Liver (tissue), 3 donors: ENCODE measurements around the gene TEX264.

Experiments used
- HNF4G ChIP-seq: IDR thresholded peaks from 2 replicates; pipeline ENCODE4 v1.6.1; 2016; ENCODE audit warnings: antibody characterized with exemption
- RAD21 ChIP-seq, 2 donors: IDR thresholded peaks; 2 replicates each; pipeline ENCODE4 v1.6.1; 2016; ENCODE audit warnings: antibody characterized with exemption in 2 of 2, mild to moderate bottlenecking in 2 of 2
- TF ChIP-seq, protein P1 (sequence below): IDR thresholded peaks from 2 replicates; pipeline ENCODE4 v1.6.1; 2016; ENCODE audit warnings: antibody characterized with exemption
- TF ChIP-seq, protein P2 (sequence below): IDR thresholded peaks from 2 replicates; pipeline ENCODE4 v1.6.1; 2016; ENCODE audit warnings: antibody characterized with exemption
- TF ChIP-seq, protein P3 (sequence below): fragments of 150-350 bp; IDR thresholded peaks from 2 replicates; pipeline ENCODE4 v1.5.1; 2017; ENCODE audit warnings: improper control_type of control experiment, low read depth, low read length; ENCODE audit not compliant: missing input control
- TF ChIP-seq, protein P4 (sequence below): IDR thresholded peaks from 2 replicates; pipeline ENCODE4 v1.6.1; 2016; ENCODE audit warnings: antibody characterized with exemption, mild to moderate bottlenecking
- donor health status: healthy.
- donor health status: healthy.

DNA sequence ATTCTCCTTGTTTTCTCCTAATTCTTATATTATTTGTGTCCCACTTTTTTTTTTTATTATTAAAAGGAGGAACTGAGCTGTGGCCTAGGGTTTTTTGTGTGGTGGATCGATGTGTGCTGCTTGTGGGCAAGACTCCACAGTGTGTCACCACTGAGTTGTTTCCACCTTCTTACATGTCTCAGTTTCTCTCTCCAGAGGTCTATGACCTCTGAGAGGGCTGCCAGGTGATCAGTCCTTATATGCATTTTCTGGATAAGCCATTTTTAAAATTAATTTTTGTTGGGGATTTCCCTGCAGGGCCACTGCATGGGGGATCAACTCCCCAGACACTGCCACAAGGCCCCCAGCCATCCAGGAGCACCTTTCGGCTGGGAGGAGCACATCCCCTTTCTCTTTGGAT lies 80.2 kb downstream of the TEX264 start:
- TF ChIP-seq, protein P1, sequence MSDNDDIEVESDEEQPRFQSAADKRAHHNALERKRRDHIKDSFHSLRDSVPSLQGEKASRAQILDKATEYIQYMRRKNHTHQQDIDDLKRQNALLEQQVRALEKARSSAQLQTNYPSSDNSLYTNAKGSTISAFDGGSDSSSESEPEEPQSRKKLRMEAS: no peak
- TF ChIP-seq, protein P2, sequence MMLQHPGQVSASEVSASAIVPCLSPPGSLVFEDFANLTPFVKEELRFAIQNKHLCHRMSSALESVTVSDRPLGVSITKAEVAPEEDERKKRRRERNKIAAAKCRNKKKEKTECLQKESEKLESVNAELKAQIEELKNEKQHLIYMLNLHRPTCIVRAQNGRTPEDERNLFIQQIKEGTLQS: no peak
- no peak for TF ChIP-seq HNF4G
- TF ChIP-seq, protein P3, sequence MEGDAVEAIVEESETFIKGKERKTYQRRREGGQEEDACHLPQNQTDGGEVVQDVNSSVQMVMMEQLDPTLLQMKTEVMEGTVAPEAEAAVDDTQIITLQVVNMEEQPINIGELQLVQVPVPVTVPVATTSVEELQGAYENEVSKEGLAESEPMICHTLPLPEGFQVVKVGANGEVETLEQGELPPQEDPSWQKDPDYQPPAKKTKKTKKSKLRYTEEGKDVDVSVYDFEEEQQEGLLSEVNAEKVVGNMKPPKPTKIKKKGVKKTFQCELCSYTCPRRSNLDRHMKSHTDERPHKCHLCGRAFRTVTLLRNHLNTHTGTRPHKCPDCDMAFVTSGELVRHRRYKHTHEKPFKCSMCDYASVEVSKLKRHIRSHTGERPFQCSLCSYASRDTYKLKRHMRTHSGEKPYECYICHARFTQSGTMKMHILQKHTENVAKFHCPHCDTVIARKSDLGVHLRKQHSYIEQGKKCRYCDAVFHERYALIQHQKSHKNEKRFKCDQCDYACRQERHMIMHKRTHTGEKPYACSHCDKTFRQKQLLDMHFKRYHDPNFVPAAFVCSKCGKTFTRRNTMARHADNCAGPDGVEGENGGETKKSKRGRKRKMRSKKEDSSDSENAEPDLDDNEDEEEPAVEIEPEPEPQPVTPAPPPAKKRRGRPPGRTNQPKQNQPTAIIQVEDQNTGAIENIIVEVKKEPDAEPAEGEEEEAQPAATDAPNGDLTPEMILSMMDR: no peak
- no peak for TF ChIP-seq RAD21 (IDR thresholded peaks at IDR 0.05)
- TF ChIP-seq, protein P4, sequence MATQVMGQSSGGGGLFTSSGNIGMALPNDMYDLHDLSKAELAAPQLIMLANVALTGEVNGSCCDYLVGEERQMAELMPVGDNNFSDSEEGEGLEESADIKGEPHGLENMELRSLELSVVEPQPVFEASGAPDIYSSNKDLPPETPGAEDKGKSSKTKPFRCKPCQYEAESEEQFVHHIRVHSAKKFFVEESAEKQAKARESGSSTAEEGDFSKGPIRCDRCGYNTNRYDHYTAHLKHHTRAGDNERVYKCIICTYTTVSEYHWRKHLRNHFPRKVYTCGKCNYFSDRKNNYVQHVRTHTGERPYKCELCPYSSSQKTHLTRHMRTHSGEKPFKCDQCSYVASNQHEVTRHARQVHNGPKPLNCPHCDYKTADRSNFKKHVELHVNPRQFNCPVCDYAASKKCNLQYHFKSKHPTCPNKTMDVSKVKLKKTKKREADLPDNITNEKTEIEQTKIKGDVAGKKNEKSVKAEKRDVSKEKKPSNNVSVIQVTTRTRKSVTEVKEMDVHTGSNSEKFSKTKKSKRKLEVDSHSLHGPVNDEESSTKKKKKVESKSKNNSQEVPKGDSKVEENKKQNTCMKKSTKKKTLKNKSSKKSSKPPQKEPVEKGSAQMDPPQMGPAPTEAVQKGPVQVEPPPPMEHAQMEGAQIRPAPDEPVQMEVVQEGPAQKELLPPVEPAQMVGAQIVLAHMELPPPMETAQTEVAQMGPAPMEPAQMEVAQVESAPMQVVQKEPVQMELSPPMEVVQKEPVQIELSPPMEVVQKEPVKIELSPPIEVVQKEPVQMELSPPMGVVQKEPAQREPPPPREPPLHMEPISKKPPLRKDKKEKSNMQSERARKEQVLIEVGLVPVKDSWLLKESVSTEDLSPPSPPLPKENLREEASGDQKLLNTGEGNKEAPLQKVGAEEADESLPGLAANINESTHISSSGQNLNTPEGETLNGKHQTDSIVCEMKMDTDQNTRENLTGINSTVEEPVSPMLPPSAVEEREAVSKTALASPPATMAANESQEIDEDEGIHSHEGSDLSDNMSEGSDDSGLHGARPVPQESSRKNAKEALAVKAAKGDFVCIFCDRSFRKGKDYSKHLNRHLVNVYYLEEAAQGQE: no peak
